Natural killer cell treated with Interleukin-12 subunit alpha and Interleukin-12 subunit beta and Interleukin-15 and Interleukin-18, amount 100 ng/mL, for 72 hours (primary cell): ENCODE data around the gene ITLN1. TPM values are rescaled to one million over a fixed set of nuclear protein-coding genes. Genes with fewer than 3 reads are reported as not detected.
A peak's percentile ranks its signal among the peaks of the same experiment; 100 is the strongest.
"Not testable (repeated sequence)": the region's sequence is repeated elsewhere in the genome, so short reads cannot be mapped to it uniquely, and the experiment has no call there.

Source experiments
- ATAC-seq, 2 donors: fragments of 150-1000 bp; cut with Tn5 transposase in 1 of 2; sonication (Bioruptor Pico), chemical (Tn5 transposase) in 1 of 2; 2 replicates each; pipeline ENCODE4 v1.10.0; 2021
- DNase-seq: peaks from one replicate; pipeline ENCODE4 v3.0.0; 2022; ENCODE audit warnings: low spot score
- H3K27ac Mint-ChIP-seq, 2 donors: 1 replicate in 1 of 2; 2 replicates in 1 of 2; pipeline ENCODE4 v1.8.0; 2022; ENCODE audit warnings: mixed read lengths in 2 of 2, mild to moderate bottlenecking in 1 of 2, moderate library complexity in 1 of 2
- H3K27me3 Mint-ChIP-seq, 2 donors: 1 replicate in 1 of 2; 2 replicates in 1 of 2; pipeline ENCODE4 v1.8.0; 2022; ENCODE audit warnings: mixed read lengths in 2 of 2
- H3K36me3 Mint-ChIP-seq: one replicate; pipeline ENCODE4 v1.8.0; 2022; ENCODE audit warnings: mixed read lengths
- H3K4me1 Mint-ChIP-seq, 2 donors: 1 replicate in 1 of 2; 2 replicates in 1 of 2; pipeline ENCODE4 v1.8.0; 2022; ENCODE audit warnings: low read depth in 2 of 2, mixed read lengths in 2 of 2, mild to moderate bottlenecking in 1 of 2
- H3K4me3 Mint-ChIP-seq: one replicate; pipeline ENCODE4 v1.8.0; 2022; ENCODE audit warnings: mixed read lengths
- H3K9me3 Mint-ChIP-seq: 2 replicates; pipeline ENCODE4 v1.8.0; 2022; ENCODE audit warnings: mixed read lengths
- total RNA-seq, 2 donors: library from RNA; stranded (reverse); gene quantifications; one replicate each; pipeline ENCODE4 v1.2.3, GENCODE V29; 2022

The ITLN1 gene
- total RNA-seq, 2 donors from 2014 or later: not detected

GRCh38 chr1:160875591-160875990 is 9.4 kb downstream of the ITLN1 start:
- not testable (repeated sequence) for H3K9me3 Mint-ChIP-seq, ATAC-seq, H3K27me3 Mint-ChIP-seq, H3K36me3 Mint-ChIP-seq, H3K4me3 Mint-ChIP-seq, H3K27ac Mint-ChIP-seq, DNase-seq
- H3K4me1 Mint-ChIP-seq: peaks cover 23 to 24% of the 10 kb centered on the region in 2 donors

- no peak overlapping the region for H3K4me3 Mint-ChIP-seq
- ATAC-seq (peak in 1 of 2 donors; percentile 56), DNase-seq (no peak)
- H3K27me3 Mint-ChIP-seq: no peaks in the 10 kb centered on the region
- H3K36me3 Mint-ChIP-seq: no peaks in the 10 kb centered on the region
- H3K4me1 Mint-ChIP-seq: peaks cover 23 to 24% of the 10 kb centered on the region in 2 donors
- H3K27ac Mint-ChIP-seq: peak overlapping the region in 1 of 2 donors; percentile 67
- no peaks in the 10 kb centered on the region for H3K9me3 Mint-ChIP-seq
Observed at GRCh38 chr1:160874935-160875334, 10.0 kb downstream of the ITLN1 start.

- no peak for DNase-seq
- no peaks in the 10 kb centered on the region for H3K9me3 Mint-ChIP-seq
- no peaks in the 10 kb centered on the region for H3K36me3 Mint-ChIP-seq
- H3K4me1 Mint-ChIP-seq: peaks cover 27 to 33% of the 10 kb centered on the region in 2 donors
- H3K27me3 Mint-ChIP-seq: no peaks in the 10 kb centered on the region
- H3K27ac Mint-ChIP-seq: peak overlapping the region; percentile 35 to 40
- H3K4me3 Mint-ChIP-seq: no peak overlapping the region
- no peak for ATAC-seq
Observed at GRCh38 chr1:160868141-160868540, 16.8 kb downstream of the ITLN1 start.

GRCh38 chr1:160867651-160868050 is 17.3 kb downstream of the ITLN1 start:
- ATAC-seq, H3K27me3 Mint-ChIP-seq, H3K36me3 Mint-ChIP-seq, DNase-seq, H3K4me3 Mint-ChIP-seq, H3K9me3 Mint-ChIP-seq: not testable (repeated sequence)
- peaks cover 32 to 38% of the 10 kb centered on the region in 2 donors for H3K4me1 Mint-ChIP-seq
- H3K27ac Mint-ChIP-seq: peak overlapping the region; percentile 35 to 40

- Mint-ChIP-seq H3K9me3 (no peaks in the 10 kb centered on the region), H3K27ac (no peak overlapping the region), H3K4me1 (peaks cover 40 to 44% of the 10 kb centered on the region in 2 donors), H3K36me3 (no peaks in the 10 kb centered on the region), H3K4me3 (no peak overlapping the region), H3K27me3 (no peaks in the 10 kb centered on the region)
- DNase-seq (no peak), ATAC-seq (no peak)
Observed at GRCh38 chr1:160866695-160867260, 18.2 kb downstream of the ITLN1 start.

GRCh38 chr1:160866001-160866694 is 18.8 kb downstream of the ITLN1 start:
- Mint-ChIP-seq H3K4me3 (no peak overlapping the region), H3K36me3 (no peaks in the 10 kb centered on the region), H3K27me3 (no peaks in the 10 kb centered on the region), H3K9me3 (no peaks in the 10 kb centered on the region), H3K27ac (no peak overlapping the region), H3K4me1 (peaks cover 43 to 48% of the 10 kb centered on the region in 2 donors)
- DNase-seq: no peak
- no peak for ATAC-seq

DNA sequence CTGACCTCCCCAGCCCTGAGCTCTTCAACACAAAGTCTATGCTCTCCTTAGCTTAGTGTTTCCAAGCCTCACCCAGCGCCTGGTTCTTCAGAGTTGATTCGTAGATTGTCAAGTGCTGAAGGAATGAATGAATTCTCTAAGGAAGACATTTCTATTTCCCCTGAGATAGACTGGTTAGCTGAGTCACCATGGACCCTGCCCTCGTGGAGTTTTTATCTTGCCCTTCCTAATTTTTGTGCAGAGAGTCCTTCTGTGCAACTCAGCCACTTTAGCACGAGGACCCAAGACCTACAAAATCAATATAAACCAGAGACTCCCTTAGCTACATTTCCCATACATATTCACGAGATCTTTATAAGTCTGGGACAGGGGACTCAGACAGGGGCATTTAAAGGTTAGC is 19.6 kb downstream of the ITLN1 start:
- Mint-ChIP-seq H3K27me3 (no peaks in the 10 kb centered on the region), H3K36me3 (no peaks in the 10 kb centered on the region), H3K4me1 (peaks cover 49 to 56% of the 10 kb centered on the region in 2 donors), H3K9me3 (no peaks in the 10 kb centered on the region), H3K27ac (no peak overlapping the region), H3K4me3 (no peak overlapping the region)
- no peak for ATAC-seq
- DNase-seq: no peak

- peak overlapping the region; percentile 92 to 93 for H3K27ac Mint-ChIP-seq
- peaks cover 50 to 58% of the 10 kb centered on the region in 2 donors for H3K4me1 Mint-ChIP-seq
- no peak for ATAC-seq
- H3K4me3 Mint-ChIP-seq: peak overlapping the region; percentile 95
- H3K27me3 Mint-ChIP-seq: no peaks in the 10 kb centered on the region
- no peak for DNase-seq
- no peaks in the 10 kb centered on the region for H3K9me3 Mint-ChIP-seq
- H3K36me3 Mint-ChIP-seq: no peaks in the 10 kb centered on the region
Observed at GRCh38 chr1:160864173-160864572, 20.8 kb downstream of the ITLN1 start.

- no peak for DNase-seq
- ATAC-seq: no peak
- Mint-ChIP-seq H3K27ac (peak overlapping the region; percentile 92 to 93), H3K4me3 (peak overlapping the region; percentile 95), H3K36me3 (peaks cover 4% of the 10 kb centered on the region), H3K9me3 (no peaks in the 10 kb centered on the region), H3K27me3 (no peaks in the 10 kb centered on the region), H3K4me1 (peaks cover 51 to 58% of the 10 kb centered on the region in 2 donors)
Observed at GRCh38 chr1:160863774-160864131, 21.2 kb downstream of the ITLN1 start.

GRCh38 chr1:160863061-160863773 is 21.8 kb downstream of the ITLN1 start:
- DNase-seq (no peak), ATAC-seq (peak; percentile 1 to 52)
- H3K27ac Mint-ChIP-seq: peak overlapping the region; percentile 92 to 93
- no peaks in the 10 kb centered on the region for H3K27me3 Mint-ChIP-seq
- H3K4me1 Mint-ChIP-seq: peaks cover 52 to 58% of the 10 kb centered on the region in 2 donors
- H3K36me3 Mint-ChIP-seq: peaks cover 9% of the 10 kb centered on the region
- H3K4me3 Mint-ChIP-seq: peak overlapping the region; percentile 95
- no peaks in the 10 kb centered on the region for H3K9me3 Mint-ChIP-seq

DNA sequence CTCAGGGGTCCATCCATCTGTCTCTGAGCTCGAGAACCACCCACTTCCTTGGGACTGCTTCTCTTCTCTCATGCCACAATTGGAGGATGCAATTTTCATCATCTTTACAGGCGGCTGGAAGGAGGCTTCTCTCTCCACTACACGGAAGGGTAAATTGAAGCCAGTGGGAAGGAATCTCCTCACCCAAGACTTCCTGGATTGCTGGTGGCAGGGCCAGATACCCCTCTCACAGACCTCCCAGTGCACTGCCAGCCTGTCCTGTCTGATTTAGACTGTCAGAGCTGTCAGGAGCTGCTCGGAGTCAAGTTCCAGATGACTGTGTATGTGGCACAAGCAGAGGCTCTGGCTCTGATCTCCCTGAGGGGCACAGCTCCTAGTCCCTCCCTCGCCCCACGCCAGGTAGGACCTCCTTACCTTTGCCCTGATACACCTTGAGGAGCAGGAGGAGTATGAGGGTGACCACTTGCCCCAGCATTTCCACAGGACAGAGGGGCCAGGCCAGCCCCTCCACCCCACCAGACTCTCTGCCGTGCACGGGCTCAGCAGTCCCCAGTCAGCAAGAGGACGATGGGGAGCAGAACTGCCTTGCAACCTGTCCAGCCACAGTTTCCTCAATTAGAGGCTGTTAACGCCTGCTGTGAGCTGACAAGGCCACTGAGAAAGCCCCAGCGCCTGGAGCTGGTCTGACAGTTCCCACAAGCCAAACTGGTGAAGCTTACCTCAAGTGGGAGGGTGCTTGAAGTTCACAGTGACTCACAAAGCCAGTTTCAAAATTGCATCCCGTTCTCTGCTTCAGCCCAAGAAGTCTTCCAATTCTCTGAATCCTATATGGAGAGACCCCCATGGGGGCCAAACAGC is 22.5 kb downstream of the ITLN1 start, which contains the start of gene CD244:
CD244 (minus strand) TSS at position 685 of the 858 bp plus-strand sequence; CDS start at position 475, 210 bp downstream.
- Mint-ChIP-seq H3K9me3 (no peaks in the 10 kb centered on the region), H3K36me3 (peaks cover 12% of the 10 kb centered on the region), H3K4me3 (peak within 1 kb of the TSS; percentile 95), H3K4me1 (peaks cover 49 to 54% of the 10 kb centered on the region in 2 donors), H3K27ac (peak within 1 kb of the TSS; percentile 92 to 93), H3K27me3 (no peaks in the 10 kb centered on the region)
- DNase-seq: peak; percentile 94
- peak; percentile 96 to 98 for ATAC-seq

GRCh38 chr1:160860840-160861505 is 24.0 kb downstream of the ITLN1 start:
- Mint-ChIP-seq H3K36me3 (peaks cover 12% of the 10 kb centered on the region), H3K27me3 (no peaks in the 10 kb centered on the region), H3K27ac (peak overlapping the region; percentile 92 to 93), H3K4me3 (peak overlapping the region; percentile 95), H3K4me1 (peaks cover 49 to 54% of the 10 kb centered on the region in 2 donors), H3K9me3 (no peaks in the 10 kb centered on the region)
- ATAC-seq (no peak), DNase-seq (no peak)

- ATAC-seq (no peak), DNase-seq (no peak)
- Mint-ChIP-seq H3K36me3 (peaks cover 12% of the 10 kb centered on the region), H3K27me3 (no peaks in the 10 kb centered on the region), H3K9me3 (no peaks in the 10 kb centered on the region), H3K4me3 (peak overlapping the region; percentile 87), H3K4me1 (peaks cover 49 to 51% of the 10 kb centered on the region in 2 donors), H3K27ac (no peak overlapping the region)
Observed at GRCh38 chr1:160859166-160859565, 25.8 kb downstream of the ITLN1 start.
